SKM-1 treated with dmso at 0.1 percent for 144 hours (cell line): Measurements from ENCODE around the gene B4GALNT4.
"Not testable (repeated sequence)": the region's sequence is repeated elsewhere in the genome, so short reads cannot be mapped to it uniquely, and the experiment has no call there.

Experiments
- DNase-seq: peaks from one replicate; lab custom pipeline; 2025; ENCODE audit not compliant: unreplicated experiment; lab: John Stamatoyannopoulos, UW

The B4GALNT4 gene

DNA sequence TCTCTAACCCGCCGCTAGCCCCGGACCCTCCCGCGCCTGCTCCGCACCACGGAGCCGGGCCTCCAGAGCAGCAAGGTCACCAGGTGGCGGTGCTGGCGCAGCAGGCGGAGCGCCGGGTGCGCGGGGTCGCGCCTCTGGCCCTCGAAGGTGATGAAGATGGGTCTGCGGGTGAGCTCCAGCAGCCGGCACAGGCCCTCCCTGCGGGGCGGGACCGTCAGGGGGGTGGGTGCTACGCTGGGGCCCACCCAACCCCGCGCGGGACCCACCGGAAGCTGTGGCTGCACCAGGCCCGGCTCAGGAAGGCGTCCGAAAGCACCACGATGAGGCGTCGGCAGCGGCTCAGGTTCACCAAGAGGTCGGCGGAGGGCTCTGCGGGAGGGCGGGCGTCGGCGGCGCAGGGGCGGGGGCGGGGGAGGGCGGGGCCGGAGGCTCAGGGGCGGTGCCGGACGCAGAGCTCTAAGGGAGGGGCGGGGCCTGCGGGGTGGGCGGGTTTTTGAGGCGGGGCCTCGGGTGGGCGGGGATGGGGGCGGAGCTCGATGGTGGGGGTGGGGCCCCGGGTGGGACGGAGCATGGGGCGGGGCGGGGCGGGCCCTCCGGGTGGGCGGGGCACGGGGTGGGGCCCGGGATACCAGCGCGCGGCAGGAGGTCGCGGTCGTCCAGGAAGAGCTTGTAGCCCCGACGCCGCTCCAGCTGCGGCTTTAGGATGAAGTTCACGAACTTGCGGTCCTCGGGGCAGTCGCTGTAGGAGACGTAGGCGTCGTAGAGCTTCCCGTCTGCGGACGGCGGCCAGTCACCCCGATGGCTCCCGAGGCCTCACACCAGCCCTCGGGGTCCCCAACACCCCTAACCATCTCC is 37.7 kb downstream of the B4GALNT4 start:
- DNase-seq: peak; percentile 75

DNA sequence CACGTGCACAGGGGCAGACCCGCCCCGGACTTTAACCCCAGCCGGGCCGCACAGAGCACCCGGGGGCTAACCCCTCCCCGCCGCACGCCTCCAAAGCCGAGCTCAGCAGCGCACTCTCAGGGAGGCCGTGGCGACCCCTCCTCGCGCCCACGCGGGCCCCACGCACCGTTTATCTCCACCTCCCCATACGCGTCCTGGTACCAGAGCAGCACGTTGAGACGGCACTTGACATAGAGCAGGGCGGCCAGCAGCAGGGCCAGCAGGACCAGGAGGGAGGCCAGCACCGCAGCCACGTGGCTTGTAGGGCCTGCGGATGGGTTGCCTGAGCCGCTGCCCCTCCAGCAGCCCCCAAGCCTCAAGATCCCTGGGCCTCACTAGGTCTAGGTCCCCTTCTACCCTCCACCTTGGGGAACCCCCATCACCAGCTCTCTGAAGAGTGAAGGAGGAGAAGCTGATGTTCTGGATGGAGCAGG is 38.4 kb downstream of the B4GALNT4 start:
- DNase-seq: no peak

DNA sequence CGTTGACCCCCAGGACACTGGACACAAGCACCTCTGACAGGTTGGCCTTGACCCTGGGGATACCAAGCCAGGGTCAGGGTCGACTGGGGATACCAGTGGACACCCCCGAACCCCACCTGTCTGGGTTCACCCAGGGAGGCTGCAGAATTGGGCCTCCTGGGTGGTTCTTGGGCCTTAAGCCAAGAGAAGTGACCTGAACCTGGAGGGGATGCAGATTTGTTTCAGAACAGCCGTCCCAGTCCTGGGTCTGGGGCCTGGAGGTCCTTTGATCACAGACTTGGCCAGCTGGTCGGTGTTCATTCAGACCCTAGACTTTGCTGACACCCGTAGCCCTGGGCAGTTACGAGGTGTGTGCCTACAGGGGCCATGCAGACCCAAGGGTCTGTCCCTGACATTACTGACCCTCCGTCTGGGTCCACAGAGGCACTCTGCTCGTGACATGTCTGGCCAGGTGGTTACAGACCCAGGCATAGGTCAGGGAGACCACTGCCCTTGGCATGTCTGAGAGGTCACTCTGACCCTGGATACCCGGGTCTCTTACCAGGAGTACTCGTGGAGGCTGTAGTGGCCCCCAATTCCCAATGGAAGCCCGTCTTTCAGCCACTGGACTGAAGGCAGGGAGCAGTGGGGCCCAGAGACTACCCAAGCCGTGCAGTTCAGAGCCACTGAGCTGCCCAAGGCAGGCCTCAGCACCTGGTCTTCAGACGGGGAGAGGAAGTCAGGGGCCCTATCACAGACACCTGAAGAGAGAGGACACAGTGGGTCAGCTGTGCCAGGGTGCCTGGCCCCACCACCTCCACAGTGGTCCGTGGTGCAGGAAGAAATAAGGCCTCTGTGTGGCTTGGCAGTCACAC is 39.1 kb downstream of the B4GALNT4 start:
- DNase-seq: no peak

DNA sequence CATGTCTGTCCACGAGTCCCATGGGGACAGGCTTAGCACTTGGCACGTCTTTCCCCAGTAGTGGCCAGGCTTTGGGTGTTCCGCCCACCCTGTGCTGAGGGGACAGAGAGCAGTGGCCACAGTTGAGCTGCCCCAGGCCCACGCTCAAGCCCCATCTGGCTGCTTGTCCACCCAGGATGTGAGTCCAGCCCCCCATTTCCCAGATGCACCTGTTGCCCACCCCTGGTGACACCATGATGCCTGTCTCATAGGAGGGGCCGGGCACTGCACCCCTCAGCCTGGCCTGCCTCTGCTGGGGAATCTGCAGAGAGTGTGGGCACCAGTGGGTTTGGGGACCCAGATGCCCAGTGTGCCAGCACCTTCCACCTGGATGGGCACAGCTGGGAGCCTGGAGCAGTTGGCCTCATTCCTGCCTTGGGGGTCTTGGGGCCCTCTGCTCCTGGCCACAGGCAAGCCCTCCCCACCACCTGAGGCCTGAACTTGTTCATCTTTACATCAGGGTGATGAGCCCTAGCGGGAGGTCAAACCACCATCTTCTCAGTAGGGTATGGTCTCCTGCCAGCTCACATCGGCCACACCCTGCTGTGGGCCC is 39.8 kb downstream of the B4GALNT4 start:
- no peak for DNase-seq

DNA sequence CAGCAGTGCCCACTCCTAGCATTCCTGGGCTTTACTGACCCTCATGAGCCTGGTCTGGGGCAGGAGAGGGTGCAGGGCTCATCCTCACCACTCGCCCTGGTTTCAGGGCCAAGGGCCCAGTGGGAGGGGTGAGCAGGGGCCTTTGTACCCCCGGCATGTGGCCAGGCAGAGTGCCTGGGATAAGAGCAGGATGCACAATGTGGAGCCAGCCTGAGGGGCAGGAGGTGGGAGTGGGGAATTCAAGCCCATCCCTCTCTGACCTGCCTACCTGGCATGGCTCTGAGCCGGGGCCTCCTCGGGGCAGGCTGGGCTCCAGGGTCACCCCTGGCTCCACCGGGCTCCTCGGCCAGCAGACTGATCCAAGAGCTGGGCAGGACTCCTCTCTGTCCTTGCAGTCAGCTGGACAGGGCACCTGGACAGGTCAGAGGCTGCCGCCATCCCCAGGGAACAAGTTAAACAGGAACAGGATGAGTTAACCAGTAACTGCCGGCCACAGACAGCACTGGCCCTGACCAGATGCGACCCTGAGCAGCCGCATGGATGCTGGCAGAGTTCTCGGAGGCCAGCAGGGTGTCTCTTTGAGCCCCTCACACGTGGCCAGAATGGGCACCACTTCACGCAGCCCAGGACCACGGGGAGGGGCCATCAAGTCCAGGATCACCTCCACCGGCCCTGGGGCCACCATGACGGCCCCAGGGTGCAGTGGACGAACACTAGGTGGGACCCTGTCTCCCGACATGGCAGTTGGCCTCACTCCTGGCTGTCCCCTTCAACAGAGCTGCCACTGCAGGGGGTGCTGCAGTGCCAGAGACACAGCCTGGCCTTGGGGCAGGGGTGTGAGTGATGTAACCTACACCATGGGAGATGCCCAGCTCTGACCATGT is 40.5 kb downstream of the B4GALNT4 start:
- no peak for DNase-seq

DNA sequence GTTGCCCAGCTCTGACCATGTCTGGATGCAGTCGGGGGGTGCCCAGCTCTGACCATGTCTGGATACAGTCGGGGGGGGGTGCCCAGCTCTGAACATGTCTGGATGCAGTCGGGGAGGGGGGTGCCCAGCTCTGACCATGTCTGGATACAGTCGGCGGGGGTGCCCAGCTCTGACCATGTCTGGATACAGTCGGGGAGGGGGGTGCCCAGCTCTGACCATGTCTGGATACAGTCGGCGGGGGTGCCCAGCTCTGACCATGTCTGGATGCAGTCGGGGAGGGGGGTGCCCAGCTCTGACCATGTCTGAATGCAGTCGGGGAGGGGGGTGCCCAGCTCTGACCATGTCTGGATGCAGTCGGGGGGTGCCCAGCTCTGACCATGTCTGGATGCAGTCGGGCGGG is 41.4 kb downstream of the B4GALNT4 start:
- not testable (repeated sequence) for DNase-seq

DNA sequence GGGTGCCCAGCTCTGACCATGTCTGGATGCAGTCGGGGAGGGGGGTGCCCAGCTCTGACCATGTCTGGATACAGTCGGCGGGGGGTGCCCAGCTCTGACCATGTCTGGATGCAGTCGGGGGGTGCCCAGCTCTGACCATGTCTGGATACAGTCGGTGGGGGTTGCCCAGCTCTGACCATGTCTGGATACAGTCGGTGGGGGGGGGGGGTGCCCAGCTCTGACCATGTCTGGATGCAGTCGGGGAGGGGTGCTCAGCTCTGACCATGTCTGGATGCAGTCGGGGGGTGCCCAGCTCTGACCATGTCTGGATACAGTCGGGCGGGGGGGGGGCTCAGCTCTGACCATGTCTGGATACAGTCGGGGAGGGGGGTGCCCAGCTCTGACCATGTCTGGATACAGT is 42.2 kb downstream of the B4GALNT4 start:
- DNase-seq: not testable (repeated sequence)

DNA sequence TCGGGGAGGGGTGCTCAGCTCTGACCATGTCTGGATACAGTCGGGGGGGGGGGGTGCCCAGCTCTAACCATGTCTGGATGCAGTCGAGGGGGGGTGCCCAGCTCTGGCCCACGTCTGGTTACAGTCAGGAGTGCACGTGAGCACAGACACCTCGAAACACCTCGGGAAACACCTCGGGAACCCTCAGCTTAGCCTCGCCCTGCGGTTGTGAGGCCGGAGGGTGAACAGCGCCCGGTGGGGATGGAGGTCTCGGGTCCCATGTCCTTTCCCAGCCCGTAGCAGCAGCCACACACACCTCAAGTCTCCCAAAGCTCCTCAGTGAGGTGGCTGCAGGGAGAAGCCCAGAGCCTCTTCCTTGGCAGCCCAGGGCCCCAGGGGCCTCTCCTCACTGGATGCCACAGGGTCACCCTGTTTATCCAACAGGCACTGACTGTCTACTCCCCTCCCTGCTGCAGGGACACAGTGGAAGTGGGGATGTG is 43.4 kb downstream of the B4GALNT4 start:
- DNase-seq: no peak

DNA sequence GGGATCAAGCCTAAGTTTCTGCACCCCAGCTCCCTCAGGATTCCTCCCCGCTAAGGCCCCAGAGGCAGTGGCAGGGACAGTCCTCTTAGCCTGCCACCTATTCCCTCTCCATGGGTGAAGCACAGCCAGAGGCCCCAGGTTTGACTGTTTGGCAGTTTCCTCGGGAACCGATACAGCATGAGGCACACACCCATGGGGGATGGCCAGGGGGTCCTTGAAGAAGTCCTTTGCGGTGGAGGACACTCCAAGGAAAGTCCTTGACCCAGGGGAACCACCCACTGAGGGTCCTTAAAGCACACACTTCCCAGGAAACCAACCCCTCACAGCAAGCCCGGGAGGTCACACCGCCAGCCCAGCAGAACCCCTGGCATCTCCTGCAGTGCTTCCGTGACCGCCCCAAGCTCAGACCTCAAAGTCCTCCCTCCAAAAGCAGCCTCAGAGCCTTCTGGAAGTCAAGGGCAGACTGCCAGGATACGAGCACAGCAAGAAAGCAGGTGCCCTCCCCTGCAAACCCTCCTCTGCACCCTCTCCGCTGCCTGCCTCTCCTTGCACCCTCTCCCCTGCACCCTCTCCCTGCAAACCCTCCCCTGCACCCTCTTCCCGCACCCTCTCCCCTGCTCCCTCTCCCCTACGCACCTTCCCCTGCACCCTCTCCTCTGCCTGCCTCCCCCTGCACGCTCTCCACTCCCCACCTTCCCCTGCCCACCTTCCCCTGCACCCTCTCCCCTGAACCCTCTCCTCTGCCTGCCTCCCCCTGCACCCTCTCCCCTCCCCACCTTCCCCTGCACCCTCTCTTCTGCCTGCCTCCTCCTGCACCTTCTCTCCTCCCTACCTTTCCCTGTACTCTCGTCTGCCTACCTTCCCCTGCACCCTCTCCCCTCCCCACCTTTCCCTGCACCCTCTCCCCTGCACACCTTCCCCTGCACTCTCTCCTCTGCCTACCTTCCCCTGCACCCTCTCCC is 44.1 kb downstream of the B4GALNT4 start:
- DNase-seq: no peak

DNA sequence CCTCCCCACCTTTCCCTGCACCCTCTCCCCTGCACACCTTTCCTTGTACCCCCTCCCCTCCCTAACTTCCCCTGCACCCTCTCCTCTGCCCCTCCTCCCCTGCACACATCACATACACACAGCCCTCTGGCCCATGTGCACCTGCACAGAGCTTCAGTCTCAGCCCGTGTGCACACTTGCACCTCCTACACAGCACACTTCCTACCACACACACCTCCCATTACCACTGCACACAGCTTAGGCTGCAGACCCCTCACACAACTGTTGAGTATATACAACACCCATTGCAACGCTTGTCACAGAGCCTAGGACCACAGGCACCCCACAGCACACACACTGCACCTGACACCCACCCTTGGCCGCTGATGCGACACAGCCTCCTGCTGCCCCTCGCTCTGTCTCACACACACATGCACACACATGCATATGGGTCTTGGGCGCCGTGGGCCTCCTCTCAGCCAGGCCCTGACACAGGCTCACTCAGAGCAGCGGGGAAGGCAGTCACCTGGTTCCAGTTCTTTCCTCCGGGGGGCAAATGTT is 45.1 kb downstream of the B4GALNT4 start:
- DNase-seq: no peak

DNA sequence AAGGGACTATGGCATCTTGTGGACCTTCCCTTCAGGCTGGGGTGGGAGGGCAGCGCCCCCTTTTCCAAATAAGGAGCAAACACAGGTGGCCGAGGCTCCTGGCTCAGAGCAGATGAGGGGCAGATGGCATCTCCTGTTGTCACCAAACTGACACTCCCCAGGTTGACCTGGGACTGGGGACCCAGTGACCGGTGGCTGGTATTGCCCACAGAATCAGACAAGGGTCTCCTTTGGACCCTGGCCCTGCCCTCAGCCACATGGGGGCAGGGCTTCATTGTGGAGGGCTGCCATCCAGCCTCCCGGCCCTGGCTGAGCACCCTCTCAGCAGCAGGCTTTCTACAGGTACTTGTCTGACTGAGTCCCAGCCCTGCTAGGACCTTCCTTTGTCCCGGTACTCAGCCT is 46.3 kb downstream of the B4GALNT4 start:
- DNase-seq: no peak

DNA sequence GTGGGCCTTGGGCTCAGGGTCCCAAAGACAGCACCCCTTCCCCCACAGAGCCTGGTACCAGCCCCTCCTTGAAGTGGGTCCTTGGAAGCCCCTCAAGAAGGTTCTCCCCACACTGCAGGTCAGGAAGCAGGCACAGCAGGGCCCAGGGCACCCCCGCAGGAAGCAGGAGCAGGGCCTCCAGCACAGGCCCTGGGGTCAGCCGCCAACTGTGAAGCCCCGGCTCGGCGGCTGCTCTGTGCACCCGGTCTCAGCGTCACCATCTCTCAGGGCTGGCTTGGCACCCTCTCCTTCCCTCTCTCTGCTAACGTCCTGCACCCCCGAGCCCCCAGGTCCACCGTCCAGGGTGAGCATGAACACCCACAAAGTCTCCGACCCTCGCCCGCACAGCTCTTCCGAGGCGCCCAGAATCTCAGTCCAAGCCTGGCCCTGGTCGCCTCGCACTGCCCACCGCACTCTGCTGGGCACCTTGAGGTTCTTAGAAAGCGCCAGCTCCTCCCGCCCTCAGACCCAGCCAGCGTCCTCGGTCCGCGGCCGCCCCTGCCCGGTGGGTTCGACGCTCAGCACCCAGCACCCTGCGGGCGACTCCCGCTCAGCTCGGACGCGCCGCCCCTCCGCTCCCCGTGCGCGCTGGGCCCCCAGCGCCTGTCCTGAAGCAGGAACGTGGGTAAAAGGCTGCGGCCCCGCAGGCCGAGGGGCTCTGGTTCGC is 46.9 kb downstream of the B4GALNT4 start:
- no peak for DNase-seq

DNA sequence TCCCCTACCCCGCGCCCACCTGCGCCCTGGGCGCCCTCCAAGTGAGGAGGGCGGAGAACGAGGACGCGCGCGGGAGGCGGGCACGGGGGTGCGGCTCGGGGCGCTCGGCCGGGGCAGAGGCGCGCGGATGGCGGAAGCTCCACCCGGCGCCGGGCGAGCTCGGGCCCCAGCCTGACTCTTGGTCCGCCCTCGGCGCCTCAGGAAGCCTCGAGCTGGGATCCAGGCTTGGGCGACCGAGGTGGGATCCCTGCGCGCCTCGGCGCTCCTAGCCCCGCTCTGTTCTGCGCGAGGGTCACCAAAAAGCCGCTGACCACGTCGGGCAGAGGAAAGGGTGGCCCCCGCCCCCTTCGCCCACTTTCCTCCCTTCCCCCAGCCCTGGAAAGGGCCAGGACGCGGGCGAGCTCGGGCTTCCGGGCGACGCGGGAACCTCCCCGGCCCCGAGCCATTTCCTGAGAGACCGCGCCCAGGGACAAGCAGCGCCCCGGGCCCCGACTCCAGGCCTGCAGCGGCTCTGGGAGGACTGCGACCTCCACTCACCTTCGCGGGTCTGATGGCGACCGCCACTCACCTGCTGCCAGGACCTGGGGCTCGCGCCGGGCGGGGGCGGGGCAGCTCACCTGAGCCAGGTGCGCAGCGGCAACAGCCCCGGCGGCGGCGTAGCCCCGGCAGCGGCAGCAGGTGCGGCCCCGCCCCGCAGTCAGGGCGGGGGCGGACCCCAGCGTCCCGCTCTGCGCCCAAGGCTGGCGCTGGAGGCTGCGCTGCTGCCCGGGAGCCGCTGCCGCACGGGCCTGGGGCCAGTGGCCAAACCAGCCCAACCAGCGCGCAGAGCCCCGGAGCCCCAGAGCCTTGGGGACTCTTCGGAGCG is 47.7 kb downstream of the B4GALNT4 start:
- DNase-seq: peak; percentile 36

DNA sequence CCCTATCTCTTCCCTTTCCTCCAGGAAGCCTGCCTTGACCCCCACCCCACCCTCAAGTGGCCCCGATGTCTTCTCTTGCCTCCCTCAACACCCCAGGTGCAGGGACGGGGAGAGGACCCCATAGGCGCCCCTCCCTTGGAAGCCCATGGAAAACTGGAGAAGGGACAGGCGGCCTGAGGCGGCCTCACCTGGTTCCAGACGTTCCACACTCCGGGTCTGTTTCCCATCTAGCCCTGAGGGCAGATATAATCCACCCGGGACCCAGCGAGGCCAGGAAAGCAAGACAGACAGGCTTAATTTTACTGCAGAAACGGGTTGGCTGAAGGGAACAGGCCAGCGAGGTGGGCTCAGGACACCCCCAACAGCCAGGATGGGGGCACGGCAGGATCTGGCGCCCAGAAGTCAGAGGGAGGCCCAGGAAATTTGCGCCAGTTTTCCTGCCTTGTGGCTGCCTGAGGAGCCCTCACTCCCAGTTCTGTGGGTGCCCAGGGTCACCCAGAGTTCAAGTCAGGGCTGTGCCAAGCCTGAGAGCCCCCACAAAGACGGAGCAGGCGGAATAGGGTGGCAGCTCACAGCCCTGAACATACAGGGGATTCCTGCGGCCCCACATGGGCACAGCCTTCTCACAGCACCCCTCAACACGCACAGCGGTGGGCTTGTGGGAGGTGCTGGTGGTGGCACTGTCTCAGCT is 48.5 kb downstream of the B4GALNT4 start:
- no peak for DNase-seq

DNA sequence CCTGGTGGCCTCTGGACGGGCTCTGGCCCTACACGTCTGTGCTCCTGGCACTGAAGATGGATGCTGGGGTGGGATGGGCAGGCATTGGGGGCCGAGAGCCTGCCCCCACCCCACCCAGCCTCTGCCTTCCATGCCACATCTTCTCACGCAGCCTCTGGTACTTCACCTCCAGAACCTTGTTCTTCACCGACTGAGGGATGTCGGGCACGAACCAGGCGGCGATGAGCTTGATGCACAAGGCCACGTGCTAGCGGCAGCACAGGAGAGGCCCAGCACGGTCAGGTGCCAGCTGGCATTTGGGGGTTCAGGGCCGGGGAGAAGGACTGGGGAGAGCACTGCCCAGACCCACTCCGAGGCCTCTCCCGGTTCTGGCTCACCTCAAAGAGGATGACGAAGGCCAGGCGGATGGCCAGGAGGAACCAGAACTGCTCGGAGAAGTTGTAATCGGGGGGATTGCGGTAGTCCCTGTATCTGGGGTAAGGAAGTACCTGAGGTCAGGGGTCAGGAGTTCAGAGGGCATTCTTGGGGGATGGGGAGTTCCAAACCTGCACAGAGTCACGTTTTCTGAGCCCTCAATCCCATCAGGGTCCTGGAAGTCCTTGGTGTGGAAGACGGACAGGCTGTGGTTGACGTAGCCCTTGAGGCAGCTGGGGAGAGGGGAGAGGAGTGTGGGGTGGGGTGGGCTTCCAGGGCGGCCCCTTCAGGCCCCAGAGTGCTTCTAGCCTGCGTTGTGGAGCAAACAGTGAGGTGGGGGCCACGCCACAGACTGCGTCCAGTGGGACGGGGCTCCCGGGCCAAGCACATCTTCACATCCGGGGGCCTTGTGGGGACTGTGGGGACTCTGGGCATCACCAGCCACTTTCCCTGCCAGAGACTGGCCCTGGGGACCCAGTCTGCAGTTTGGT is 49.3 kb downstream of the B4GALNT4 start:
- no peak for DNase-seq
